HepG2 (cell line): ENCODE results near the gene TMX3. TPM values are rescaled to one million over a fixed set of nuclear protein-coding genes. Genes with fewer than 3 reads are reported as not detected.

Source experiments
- CREBL2 ChIP-seq: sonication (generic); formaldehyde crosslinking; IDR thresholded peaks from 2 replicates; pipeline ENCODE4 v1.8.1; 2023; ENCODE audit warnings: missing genetic modification reagents, mild to moderate bottlenecking, borderline replicate concordance
- ETS1 ChIP-seq: sonication (generic); formaldehyde crosslinking; IDR thresholded peaks from 2 replicates; pipeline ENCODE4 v1.4.0; 2020; ENCODE audit warnings: missing genetic modification reagents
- FOXK1 ChIP-seq: sonication (generic); formaldehyde crosslinking; IDR thresholded peaks from 2 replicates; pipeline ENCODE4 v1.4.0; 2020; ENCODE audit warnings: low read depth, missing genetic modification reagents, borderline replicate concordance
- FOXP1 ChIP-seq, 2 experiments: fragments of 450-650 bp in 1 of 2; IDR thresholded peaks; 2 replicates each; pipeline ENCODE4 v1.6.1; 2017 to 2018; ENCODE audit warnings: antibody characterized with exemption in 1 of 2
- GFI1 ChIP-seq: sonication (generic); formaldehyde crosslinking; IDR thresholded peaks from 2 replicates; pipeline ENCODE4 v1.5.0; 2020; ENCODE audit warnings: missing genetic modification reagents, mild to moderate bottlenecking, borderline replicate concordance
- GTF2F1 ChIP-seq: fragments of 150-350 bp; IDR thresholded peaks from 2 replicates; pipeline ENCODE4 v1.6.1; 2014; ENCODE audit warnings: low read length
- HDAC1 ChIP-seq: sonication (generic); formaldehyde crosslinking; IDR thresholded peaks from 2 replicates; pipeline ENCODE4 v1.5.1; 2020; ENCODE audit warnings: mild to moderate bottlenecking, missing genetic modification reagents
- NFYB ChIP-seq: sonication (generic); formaldehyde crosslinking; IDR thresholded peaks from 2 replicates; pipeline ENCODE4 v1.4.0; 2020; ENCODE audit warnings: missing genetic modification reagents
- PITX1 ChIP-seq: sonication (generic); formaldehyde crosslinking; IDR thresholded peaks from 2 replicates; pipeline ENCODE4 v1.5.1; 2020; ENCODE audit warnings: mild to moderate bottlenecking, missing genetic modification reagents
- RXRA ChIP-seq: sonication (generic); formaldehyde crosslinking; IDR thresholded peaks from 2 replicates; pipeline ENCODE4 v1.5.1; 2020; ENCODE audit warnings: missing genetic modification reagents
- SPEN ChIP-seq: sonication (generic); formaldehyde crosslinking; IDR thresholded peaks from 2 replicates; pipeline ENCODE4 v1.5.1; 2020; ENCODE audit warnings: low read depth, mild to moderate bottlenecking, missing genetic modification reagents
- STAG1 ChIP-seq: sonication (generic); formaldehyde crosslinking; IDR thresholded peaks from 2 replicates; pipeline ENCODE4 v1.4.0; 2020; ENCODE audit warnings: missing genetic modification reagents
- TCF12 ChIP-seq, 2 experiments: fragments of 450-650 bp in 1 of 2; sonication (generic) in 1 of 2; formaldehyde crosslinking in 1 of 2; IDR thresholded peaks; 2 replicates each; pipeline versions ENCODE4 v1.6.1 to v1.8.0; 2017 to 2022; ENCODE audit warnings: antibody characterized with exemption in 1 of 2, mild to moderate bottlenecking in 1 of 2, missing genetic modification reagents in 1 of 2, moderate library complexity in 1 of 2
- TSC22D2 ChIP-seq: sonication (generic); formaldehyde crosslinking; IDR thresholded peaks from 2 replicates; pipeline ENCODE4 v1.5.1; 2020; ENCODE audit warnings: missing genetic modification reagents, mild to moderate bottlenecking, borderline replicate concordance
- ZBTB1 ChIP-seq: sonication (generic); formaldehyde crosslinking; IDR thresholded peaks from 2 replicates; pipeline ENCODE4 v1.4.0; 2020; ENCODE audit warnings: missing genetic modification reagents, borderline replicate concordance
- ZNF235 ChIP-seq: sonication (generic); formaldehyde crosslinking; IDR thresholded peaks from 2 replicates; pipeline ENCODE4 v1.8.1; 2023; ENCODE audit warnings: mild to moderate bottlenecking, missing genetic modification reagents, borderline replicate concordance
- ZNF34 ChIP-seq: sonication (generic); formaldehyde crosslinking; IDR thresholded peaks from 2 replicates; pipeline ENCODE4 v1.4.0; 2020; ENCODE audit warnings: mild to moderate bottlenecking, missing genetic modification reagents, borderline replicate concordance
- ZNF354B ChIP-seq: sonication (generic); formaldehyde crosslinking; IDR thresholded peaks from 2 replicates; pipeline ENCODE4 v1.8.0; 2022; ENCODE audit warnings: mild to moderate bottlenecking, missing genetic modification reagents
- ZNF430 ChIP-seq: sonication (generic); formaldehyde crosslinking; IDR thresholded peaks from 2 replicates; pipeline ENCODE4 v1.9.0; 2021; ENCODE audit warnings: mild to moderate bottlenecking, missing genetic modification reagents
- ZNF530 ChIP-seq: sonication (generic); formaldehyde crosslinking; IDR thresholded peaks from 2 replicates; pipeline ENCODE4 v1.5.0; 2020; ENCODE audit warnings: low read depth, mild to moderate bottlenecking, missing genetic modification reagents
- ZNF549 ChIP-seq: sonication (generic); formaldehyde crosslinking; IDR thresholded peaks from 2 replicates; pipeline ENCODE4 v1.5.0; 2020; ENCODE audit warnings: missing genetic modification reagents
- ZNF75D ChIP-seq: sonication (generic); formaldehyde crosslinking; IDR thresholded peaks from 2 replicates; pipeline ENCODE4 v1.8.1; 2023; ENCODE audit warnings: missing genetic modification reagents, mild to moderate bottlenecking, borderline replicate concordance
- ZNF772 ChIP-seq: sonication (generic); formaldehyde crosslinking; IDR thresholded peaks from 2 replicates; pipeline ENCODE4 v1.5.0; 2020; ENCODE audit warnings: mild to moderate bottlenecking, missing genetic modification reagents
- polyA plus RNA-seq, 8 experiments: library from polyadenylated mRNA; depleted of rRNA in 3 of 8; stranded (reverse) in 7 of 8; unstranded in 1 of 8; fragments of >200 nt; fragmentation: Illumina TruSeq in 4 of 8; extraction: Trizol in 4 of 8; gene quantifications; 2 replicates each; pipeline versions ENCODE4 v1.2.1 to v1.2.3, GENCODE V29; 2011 to 2016; ENCODE audit warnings: low read depth in 4 of 8, missing spikeins in 1 of 8, mixed read lengths in 1 of 8; ENCODE audit not compliant: insufficient read depth in 1 of 8
- total RNA-seq, 5 experiments: library from RNA; depleted of rRNA; stranded (reverse); fragments of >200 nt; fragmentation: Illumina TruSeq; extraction: Trizol; gene quantifications; 2 replicates each; pipeline ENCODE4 v1.2.3, GENCODE V29; 2016; ENCODE audit warnings: low read depth in 1 of 5
- TF ChIP-seq, protein P1 (sequence below): IDR thresholded peaks from 2 replicates; pipeline ENCODE4 v1.6.1; 2016; ENCODE audit warnings: low read depth, borderline replicate concordance
- TF ChIP-seq, protein P2 (sequence below): sonication (generic); formaldehyde crosslinking; IDR thresholded peaks from 2 replicates; pipeline ENCODE4 v1.8.0; 2022; ENCODE audit warnings: missing genetic modification reagents, mild to moderate bottlenecking, borderline replicate concordance
- TF ChIP-seq, protein P3 (sequence below): sonication (generic); formaldehyde crosslinking; IDR thresholded peaks from 2 replicates; pipeline ENCODE4 v1.5.0; 2020; ENCODE audit warnings: mild to moderate bottlenecking, missing genetic modification reagents

Gene TMX3
- total and polyA plus RNA-seq, 2 of the 13 experiments (the other 11 are each of a cell fraction or from before 2014, with no cell fraction given): 12.9 to 25.0 TPM

GRCh38 chr18:68714712-68715496 is at the start of gene TMX3 (continued):
- TF ChIP-seq TSC22D2 (CRISPR knock-in tag) (peak; percentile 82; the same call in 1 of the 2 replicates), SPEN (CRISPR knock-in tag) (peak; percentile 96), FOXP1 (IDR thresholded peaks at IDR 0.05) (no peak), FOXP1 (CRISPR knock-in tag; IDR thresholded peaks at IDR 0.05) (no peak), STAG1 (CRISPR knock-in tag) (no peak), HDAC1 (CRISPR knock-in tag) (peak; percentile 64; the same call in 1 of the 2 replicates), ZNF530 (CRISPR knock-in tag) (no peak), GFI1 (0 out of 2 replicates have a peak, but pooled peaks have one; percentile 37), ZNF549 (CRISPR knock-in tag) (no peak), GTF2F1 (no peak), RXRA (CRISPR knock-in tag) (peak; percentile 45), ZBTB1 (CRISPR knock-in tag) (peak; percentile 37; the same call in 1 of the 2 replicates), ZNF75D (CRISPR knock-in tag) (no peak), ZNF772 (CRISPR knock-in tag) (peak; percentile 88), ZNF354B (peak; percentile 71; the same call in 1 of the 2 replicates), ZNF430 (peak; percentile 71; the same call in 1 of the 2 replicates), ETS1 (peak; percentile 94), NFYB (CRISPR knock-in tag) (no peak), FOXK1 (CRISPR knock-in tag) (peak; percentile 40; the same call in 1 of the 2 replicates), CREBL2 (CRISPR knock-in tag) (peak; percentile 94; the same call in 1 of the 2 replicates), ZNF34 (no peak), TCF12 (IDR thresholded peaks at IDR 0.05) (no peak), TCF12 (CRISPR knock-in tag; IDR thresholded peaks at IDR 0.05) (peak; percentile 78), ZNF235 (CRISPR knock-in tag) (peak; percentile 90; the same call in 1 of the 2 replicates), PITX1 (CRISPR knock-in tag) (peak; percentile 78)
- TF ChIP-seq, protein P1, sequence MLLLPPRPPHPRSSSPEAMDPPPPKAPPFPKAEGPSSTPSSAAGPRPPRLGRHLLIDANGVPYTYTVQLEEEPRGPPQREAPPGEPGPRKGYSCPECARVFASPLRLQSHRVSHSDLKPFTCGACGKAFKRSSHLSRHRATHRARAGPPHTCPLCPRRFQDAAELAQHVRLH (CRISPR knock-in tag): peak; percentile 90; the same call in 1 of the 2 replicates
- TF ChIP-seq, protein P2, sequence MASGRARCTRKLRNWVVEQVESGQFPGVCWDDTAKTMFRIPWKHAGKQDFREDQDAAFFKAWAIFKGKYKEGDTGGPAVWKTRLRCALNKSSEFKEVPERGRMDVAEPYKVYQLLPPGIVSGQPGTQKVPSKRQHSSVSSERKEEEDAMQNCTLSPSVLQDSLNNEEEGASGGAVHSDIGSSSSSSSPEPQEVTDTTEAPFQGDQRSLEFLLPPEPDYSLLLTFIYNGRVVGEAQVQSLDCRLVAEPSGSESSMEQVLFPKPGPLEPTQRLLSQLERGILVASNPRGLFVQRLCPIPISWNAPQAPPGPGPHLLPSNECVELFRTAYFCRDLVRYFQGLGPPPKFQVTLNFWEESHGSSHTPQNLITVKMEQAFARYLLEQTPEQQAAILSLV: peak; percentile 93
- TF ChIP-seq, protein P3, sequence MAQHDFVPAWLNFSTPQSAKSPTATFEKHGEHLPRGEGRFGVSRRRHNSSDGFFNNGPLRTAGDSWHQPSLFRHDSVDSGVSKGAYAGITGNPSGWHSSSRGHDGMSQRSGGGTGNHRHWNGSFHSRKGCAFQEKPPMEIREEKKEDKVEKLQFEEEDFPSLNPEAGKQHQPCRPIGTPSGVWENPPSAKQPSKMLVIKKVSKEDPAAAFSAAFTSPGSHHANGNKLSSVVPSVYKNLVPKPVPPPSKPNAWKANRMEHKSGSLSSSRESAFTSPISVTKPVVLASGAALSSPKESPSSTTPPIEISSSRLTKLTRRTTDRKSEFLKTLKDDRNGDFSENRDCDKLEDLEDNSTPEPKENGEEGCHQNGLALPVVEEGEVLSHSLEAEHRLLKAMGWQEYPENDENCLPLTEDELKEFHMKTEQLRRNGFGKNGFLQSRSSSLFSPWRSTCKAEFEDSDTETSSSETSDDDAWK (CRISPR knock-in tag): no peak
